LNCaP clone FGC (cell line): ENCODE data around the gene ACOT7.
"Not testable (repeated sequence)": the region's sequence is repeated elsewhere in the genome, so short reads cannot be mapped to it uniquely, and the experiment has no call there.

ENCODE experiments used
- DNase-seq: peaks from one replicate; pipeline ENCODE4 v3.0.0-alpha.2; 2011; ENCODE audit warnings: low read depth
- H3K4me3 ChIP-seq: 2 replicates; pipeline ENCODE4 v1.5.1; 2011; ENCODE audit warnings: mild to moderate bottlenecking, low read depth, low read length, control low read depth
- CTCF ChIP-seq: IDR thresholded peaks from 2 replicates; pipeline ENCODE4 v1.5.1; 2012; ENCODE audit warnings: mild to moderate bottlenecking; ENCODE audit not compliant: control insufficient read depth, insufficient read depth; ENCODE audit errors: extremely low read depth

The ACOT7 gene

GRCh38 chr1:6316240-6317097, 77.1 kb downstream of the ACOT7 start:
- no peak for TF ChIP-seq CTCF
- no peak overlapping the region for H3K4me3 ChIP-seq
- DNase-seq, result no peak

- TF ChIP-seq CTCF, result no peak
- no peak overlapping the region for H3K4me3 ChIP-seq
- DNase-seq, result no peak
These were observed 79.1 kb downstream of the ACOT7 start for GRCh38 chr1:6314503-6314902.

GRCh38 chr1:6313393-6314200, 80.0 kb downstream of the ACOT7 start:
- DNase-seq, result no peak
- no peak overlapping the region for H3K4me3 ChIP-seq
- no peak for TF ChIP-seq CTCF

GRCh38 chr1:6310116-6310848, 83.3 kb downstream of the ACOT7 start:
- no peak for TF ChIP-seq CTCF
- no peak overlapping the region for H3K4me3 ChIP-seq
- no peak for DNase-seq

GRCh38 chr1:6309564-6309963, 84.0 kb downstream of the ACOT7 start:
- DNase-seq, result no peak
- TF ChIP-seq CTCF, result no peak
- H3K4me3 ChIP-seq, result no peak overlapping the region

GRCh38 chr1:6308449-6308848, 85.1 kb downstream of the ACOT7 start:
- no peak overlapping the region for H3K4me3 ChIP-seq
- no peak for TF ChIP-seq CTCF
- DNase-seq, result no peak

- not testable (repeated sequence) for H3K4me3 ChIP-seq, DNase-seq
These were observed 85.9 kb downstream of the ACOT7 start for GRCh38 chr1:6307682-6308081.
